ENCODE data around the gene WDR73.
"Not testable (repeated sequence)": the region's sequence is repeated elsewhere in the genome, so short reads cannot be mapped to it uniquely, and the experiment has no call there.

The WDR73 gene

DNA sequence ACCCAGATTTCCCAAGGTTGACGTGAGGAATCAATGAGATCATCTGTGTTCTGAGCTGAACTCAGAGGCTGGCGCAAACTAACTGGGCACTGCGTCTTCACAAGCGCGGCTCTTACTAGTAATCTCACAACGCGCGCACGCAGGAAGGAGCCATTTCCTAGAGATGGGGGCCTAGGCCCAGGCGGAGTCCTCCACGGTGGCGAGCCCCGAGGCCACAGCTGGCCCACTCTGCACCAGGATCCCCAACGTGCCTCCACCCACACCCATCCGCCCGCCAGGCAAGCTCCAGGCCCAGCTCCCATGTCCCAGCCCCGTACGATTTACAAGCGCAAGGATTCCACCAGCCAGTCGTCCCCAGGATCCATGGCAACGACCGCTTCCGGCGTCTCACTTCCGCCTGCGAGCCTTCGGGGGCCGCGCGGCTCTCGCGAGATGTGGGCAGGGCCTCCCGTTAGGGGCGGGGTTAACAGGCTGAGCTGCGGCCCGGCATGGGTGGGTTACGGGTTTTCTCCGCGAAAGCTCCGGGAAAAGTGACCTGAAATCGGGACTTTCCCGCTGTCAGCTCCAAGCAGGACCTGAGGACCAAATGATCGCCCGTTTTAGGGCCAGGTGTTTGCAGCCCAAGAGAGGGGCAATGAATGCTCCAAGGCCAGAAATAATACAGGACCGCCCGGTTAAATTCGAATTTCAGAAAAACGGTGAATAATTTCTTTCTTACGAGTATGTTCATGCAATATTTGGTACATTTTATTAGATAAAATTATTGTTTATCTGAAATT lies at the start of gene WDR73:
WDR73 (minus strand) TSS at position 374 of the 779 bp plus-strand sequence; CDS start at position 365, 9 bp downstream.
- peak; percentile 98 for DNase-seq

GRCh38 chr15:84703808-84704207 lies 49.7 kb upstream of the WDR73 start:
- DNase-seq = no peak

DNA sequence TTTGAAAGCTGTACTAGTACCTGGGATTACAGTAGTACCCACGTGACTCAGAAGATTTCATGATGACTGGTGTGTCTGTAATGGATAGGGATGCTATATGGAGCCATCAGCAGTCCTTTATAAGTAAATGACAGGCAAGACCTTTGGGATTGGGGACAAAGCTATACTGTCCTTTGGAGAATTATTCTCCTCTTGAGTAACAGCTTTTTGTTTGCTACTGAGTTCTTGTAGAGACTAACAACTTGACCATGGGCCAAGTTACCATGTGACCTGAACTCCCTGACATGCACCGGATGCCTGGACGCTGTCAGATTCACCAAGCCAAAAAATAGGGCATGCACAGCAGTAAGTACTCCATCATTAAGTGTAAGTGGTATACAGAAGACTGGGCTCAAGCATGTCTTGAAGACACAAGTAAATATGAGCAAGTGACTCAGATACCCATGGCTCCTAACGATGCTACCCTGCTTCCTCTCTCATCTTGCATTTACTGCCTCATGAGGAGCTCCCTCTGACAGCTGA lies 48.9 kb upstream of the WDR73 start:
- DNase-seq = no peak

DNA sequence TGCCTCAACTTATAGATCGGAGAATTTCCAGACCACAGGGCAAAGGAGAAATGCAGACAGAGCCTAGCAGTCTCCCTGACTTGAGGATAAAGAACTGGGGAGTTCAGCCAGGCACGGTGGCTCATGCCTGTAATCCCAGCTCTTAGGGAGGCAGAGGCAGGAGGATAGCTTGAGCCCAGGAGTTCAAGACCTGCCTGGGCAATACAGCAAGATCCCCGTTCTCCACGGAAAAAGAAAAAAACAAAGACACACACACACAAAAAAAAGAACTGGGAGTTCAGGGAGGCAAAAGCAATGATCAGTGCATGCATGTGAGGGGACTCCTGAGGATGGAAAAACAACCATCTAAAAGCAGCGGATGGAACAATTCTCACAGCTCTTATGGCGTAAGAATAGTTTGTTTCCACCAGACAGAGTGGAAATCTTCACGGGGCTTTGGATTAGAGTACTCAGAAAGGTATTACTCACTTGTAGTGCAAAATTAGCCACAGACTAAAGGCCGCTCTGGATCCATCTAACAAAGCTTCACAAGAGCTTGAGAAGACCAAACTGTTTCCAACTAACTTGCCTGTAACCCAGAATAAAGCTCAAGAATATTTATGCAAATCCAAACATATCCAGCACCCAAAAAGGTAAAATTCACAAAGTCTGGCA lies 45.6 kb upstream of the WDR73 start:
- DNase-seq = no peak

DNA sequence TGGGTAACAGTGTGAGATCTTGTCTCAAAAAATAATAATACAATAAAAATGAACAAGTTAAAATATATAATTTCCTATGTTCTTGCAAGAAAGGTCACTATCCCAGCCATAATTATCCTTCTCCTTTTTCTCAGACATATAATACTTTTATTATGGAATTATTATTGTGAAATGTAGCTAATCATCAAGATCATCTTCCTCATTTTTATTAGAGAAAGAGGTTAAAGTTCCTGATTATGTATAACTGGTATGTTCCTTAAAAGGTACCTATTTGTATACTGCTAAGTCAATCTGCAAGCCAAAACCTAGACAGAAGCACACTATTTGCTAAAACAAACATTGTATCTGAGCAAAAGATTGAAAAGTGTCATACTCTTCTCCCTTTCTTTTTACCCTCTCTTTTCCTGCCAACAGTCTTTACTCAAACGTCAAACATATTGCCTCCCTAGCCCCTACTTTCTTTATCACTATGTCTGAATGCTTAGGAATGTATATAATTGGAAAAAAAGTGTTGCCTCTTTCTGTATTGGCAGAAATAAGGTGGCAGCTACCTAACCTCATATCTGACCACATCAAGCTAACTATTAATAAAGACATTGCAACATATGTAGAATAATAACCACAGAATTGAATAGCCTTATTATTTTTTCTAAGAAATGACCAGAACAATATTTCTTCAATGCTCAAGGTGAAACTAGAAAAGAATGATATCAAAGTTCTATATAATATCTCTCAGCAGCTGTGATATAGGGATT lies 43.3 kb upstream of the WDR73 start:
- no peak for DNase-seq

- no peak for DNase-seq
Observed at GRCh38 chr15:84696757-84697156, 42.7 kb upstream of the WDR73 start.

- DNase-seq = no peak
Observed at GRCh38 chr15:84690342-84690741, 36.3 kb upstream of the WDR73 start.

GRCh38 chr15:84689858-84690257 lies 35.8 kb upstream of the WDR73 start:
- no peak for DNase-seq

DNA sequence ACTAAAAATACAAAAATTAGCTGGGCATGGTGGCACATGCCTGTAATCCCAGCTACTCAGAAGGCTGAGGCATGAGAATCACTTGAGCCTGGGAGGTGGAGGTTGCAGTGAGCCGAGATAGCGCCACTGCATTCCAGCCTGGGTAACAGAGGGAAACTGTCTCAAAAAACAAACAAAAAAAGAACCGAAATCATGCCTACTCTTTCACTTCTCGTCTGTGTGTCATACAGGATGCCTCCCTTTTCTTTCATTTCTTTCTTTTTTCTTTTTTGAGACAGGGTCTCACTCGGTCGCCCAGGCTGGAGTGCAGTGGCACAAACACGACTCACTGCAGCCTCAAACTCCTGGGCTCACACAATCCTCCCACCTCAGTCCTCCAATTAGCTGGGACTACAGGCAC lies 32.4 kb upstream of the WDR73 start:
- not testable (repeated sequence) for DNase-seq

DNA sequence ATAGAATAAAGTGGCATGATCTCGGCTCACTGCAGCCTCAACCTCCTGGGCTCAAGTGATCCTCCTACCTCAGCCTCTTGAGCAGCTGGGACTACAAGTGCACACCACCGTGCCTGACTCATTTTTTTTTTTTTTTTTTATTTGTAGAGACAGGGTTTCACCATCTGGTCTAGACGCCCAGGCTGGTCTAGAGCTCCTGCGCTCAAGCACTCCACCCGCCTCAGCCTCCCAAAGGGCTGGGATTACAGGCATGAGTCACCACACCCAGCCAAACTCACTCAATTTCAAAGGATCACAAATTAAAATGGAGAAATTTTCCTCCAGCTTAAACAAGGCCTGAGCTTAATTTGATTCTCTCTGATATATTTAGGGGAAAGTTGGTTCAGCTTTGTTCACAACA lies 31.2 kb upstream of the WDR73 start:
- no peak for DNase-seq

- DNase-seq = no peak
Observed at GRCh38 chr15:84684092-84684491, 30.0 kb upstream of the WDR73 start.

- DNase-seq = no peak
Observed at GRCh38 chr15:84681831-84682230, 27.7 kb upstream of the WDR73 start.

DNA sequence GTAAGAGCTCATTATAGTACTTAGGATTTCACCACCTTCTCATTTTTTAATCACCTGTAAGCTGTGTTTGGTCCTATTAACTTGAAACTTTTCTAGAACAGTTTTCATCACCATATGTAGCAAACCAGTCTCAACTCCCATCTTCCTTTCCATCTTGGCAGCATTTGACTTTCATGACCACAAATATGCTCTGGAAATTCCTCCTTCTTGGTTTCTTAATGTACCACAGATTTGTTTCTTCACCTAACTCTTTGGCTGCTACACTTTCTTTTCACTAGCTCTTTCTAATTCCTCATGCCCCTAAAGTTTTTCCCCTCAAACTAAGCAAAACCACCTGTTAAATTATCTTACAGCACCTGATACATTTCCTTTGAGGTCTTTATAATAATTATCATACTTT lies 17.1 kb upstream of the WDR73 start:
- no peak for DNase-seq

DNA sequence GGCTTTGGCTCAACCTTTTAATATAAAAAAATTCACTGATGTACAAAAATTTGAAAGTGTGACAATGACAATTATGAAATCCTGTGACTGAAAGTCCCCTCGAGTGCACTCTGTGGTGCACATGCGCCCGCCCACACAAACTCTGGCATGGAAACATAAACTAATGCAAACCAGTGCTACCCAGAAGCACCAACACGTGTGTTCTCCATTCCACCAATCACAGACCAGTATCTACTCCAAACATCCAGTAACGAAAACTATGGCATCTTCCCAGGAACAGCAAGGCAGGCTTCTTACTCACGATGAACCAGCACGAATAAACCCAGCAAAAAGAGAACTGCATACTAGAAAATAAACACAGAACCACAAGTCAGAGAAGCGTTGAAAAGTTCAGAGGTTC lies 15.6 kb upstream of the WDR73 start:
- no peak for DNase-seq

GRCh38 chr15:84668221-84668982 lies 14.3 kb upstream of the WDR73 start:
- no peak for DNase-seq

DNA sequence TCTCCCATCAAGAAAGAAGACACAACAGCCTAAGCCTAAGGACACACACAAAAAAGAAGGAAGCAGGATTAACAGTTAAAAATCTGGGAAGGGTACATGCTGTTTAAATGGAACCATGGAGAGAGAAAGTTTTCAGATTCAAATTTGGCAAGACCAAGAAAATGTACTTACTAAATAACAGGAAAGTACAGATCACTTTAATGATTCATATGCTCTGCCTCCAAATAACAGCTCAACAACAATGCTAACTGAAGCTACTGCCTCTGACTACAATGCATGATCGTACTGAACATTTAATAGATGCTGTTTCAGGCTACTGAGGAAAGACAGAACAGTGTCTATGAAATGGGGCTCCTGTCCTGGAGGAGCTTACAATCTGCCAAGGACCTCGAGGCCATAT lies 12.3 kb upstream of the WDR73 start:
- DNase-seq = no peak

GRCh38 chr15:84661001-84661400 lies 6.9 kb upstream of the WDR73 start:
- DNase-seq = no peak

- DNase-seq = no peak
Observed at GRCh38 chr15:84659904-84660781, 6.1 kb upstream of the WDR73 start.

- no peak for DNase-seq
Observed at GRCh38 chr15:84658788-84659411, 4.8 kb upstream of the WDR73 start.

DNA sequence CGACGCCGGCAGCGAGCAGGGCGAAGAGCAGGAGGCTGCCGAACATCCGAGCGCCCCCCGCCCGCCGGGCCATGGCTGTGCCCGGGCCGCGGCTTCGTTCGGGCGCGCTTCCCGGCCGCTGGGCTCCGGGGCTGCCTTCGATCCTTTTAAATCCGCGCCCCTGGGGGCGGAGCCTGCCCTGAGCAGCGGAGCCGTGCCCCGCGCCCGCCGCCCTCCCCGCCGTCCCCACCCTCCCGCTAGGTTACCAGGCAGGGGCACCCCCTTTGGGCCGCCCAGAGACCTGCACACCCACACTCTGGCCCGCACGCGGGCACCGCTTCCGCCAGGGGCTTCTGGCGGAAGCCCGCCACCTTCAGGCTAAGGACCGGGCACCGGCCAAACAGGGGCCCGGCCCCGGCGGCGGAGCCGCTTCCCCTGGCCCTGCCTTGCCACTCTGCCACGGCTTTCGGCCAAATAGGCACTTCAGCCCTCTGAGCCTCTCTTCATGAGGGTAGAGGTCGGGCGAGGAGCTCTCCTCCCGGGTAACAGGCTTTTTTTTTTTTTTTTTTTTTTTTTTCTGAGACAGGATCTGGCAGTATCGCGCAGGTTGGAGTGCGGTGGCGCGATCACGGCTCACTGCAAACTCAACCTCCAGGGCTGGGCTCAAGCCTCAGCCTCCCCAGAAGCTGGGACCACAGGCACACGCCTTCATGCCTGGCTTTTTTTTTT lies 4.2 kb upstream of the WDR73 start, which contains the start of gene NMB:
NMB (minus strand) TSS at position 120 of the 708 bp plus-strand sequence; CDS start at position 73, 47 bp downstream.
- peak; percentile 82 for DNase-seq

DNA sequence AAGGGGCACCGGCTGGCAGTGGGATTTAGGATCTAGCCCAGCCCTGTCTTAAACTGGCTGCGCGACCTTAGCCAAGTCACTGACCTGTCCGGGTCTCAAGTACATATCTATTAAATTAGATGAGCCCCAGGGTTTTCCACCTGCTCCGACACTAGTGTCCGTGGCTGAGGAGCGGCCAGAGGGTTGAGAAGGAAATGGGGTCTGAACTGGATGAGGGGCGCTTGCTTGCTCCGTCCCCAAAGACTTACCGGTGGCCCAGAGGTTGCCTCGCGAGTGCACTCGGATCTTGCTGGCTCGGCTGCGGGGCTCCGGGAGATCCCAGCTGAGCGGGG lies 3.6 kb upstream of the WDR73 start:
- DNase-seq = no peak
